ENCODE results near the gene TTI1. TPM values are rescaled to one million over a fixed set of nuclear protein-coding genes. Genes with fewer than 3 reads are reported as not detected.

The TTI1 gene
- total RNA-seq, 4 donors from 2014 or later: 4.5 to 19.5 (median 9.4) TPM

DNA sequence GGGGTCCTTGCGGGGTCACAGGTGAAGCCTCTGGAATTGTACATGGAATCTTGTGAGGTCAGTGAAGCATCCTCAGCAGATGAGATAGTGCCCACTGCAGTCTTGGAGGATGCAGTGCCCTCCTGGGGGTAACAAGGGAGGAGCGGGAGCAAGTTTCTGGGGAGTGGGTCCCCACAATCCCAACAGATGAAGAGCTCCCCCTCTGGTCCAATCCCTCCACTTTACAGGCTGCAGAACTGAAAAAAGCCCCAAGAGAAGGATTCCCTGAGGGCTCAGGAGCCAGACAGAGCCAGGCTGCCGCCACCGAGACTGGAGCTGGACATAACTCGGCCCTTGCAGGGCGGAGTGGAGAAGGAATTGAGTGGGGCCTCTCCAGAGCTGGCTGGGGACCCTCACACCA is 52.4 kb downstream of the TTI1 start:
- Histone ChIP-seq H3K27me3 (no peaks in the 10 kb centered on the region), H3K27ac (no peak overlapping the region), H3K36me3 (peaks cover 0 to 3% (median 0%) of the 10 kb centered on the region in 4 donors), H3K4me1 (no peaks in the 10 kb centered on the region), H3K9me3 (no peaks in the 10 kb centered on the region), H3K4me3 (no peak overlapping the region)
- intact Hi-C loops (cut with DNase I; ENCODE audit: low total_unique reads): loop anchor here (10.0 kb wide), 1 partner anchor 226 kb away; no protein-coding TSS in a partner anchor
- in situ Hi-C loops (cut with MboI; ENCODE audit: low pct_ligation_motif_present in 1 of 4, low pct_unique_long_range_greater_than_20kb in 1 of 4, low sequenced_read_pairs in 3 of 4): loop anchor here in 2 of 4 donors (25.0 kb wide), 1 partner anchor 419 kb away; no protein-coding TSS in a partner anchor
- no peak for DNase-seq
- TF ChIP-seq, protein P1, sequence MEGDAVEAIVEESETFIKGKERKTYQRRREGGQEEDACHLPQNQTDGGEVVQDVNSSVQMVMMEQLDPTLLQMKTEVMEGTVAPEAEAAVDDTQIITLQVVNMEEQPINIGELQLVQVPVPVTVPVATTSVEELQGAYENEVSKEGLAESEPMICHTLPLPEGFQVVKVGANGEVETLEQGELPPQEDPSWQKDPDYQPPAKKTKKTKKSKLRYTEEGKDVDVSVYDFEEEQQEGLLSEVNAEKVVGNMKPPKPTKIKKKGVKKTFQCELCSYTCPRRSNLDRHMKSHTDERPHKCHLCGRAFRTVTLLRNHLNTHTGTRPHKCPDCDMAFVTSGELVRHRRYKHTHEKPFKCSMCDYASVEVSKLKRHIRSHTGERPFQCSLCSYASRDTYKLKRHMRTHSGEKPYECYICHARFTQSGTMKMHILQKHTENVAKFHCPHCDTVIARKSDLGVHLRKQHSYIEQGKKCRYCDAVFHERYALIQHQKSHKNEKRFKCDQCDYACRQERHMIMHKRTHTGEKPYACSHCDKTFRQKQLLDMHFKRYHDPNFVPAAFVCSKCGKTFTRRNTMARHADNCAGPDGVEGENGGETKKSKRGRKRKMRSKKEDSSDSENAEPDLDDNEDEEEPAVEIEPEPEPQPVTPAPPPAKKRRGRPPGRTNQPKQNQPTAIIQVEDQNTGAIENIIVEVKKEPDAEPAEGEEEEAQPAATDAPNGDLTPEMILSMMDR (IDR thresholded peaks at IDR 0.05): no peak
- TF ChIP-seq POLR2AphosphoS5 (IDR thresholded peaks at IDR 0.05) (no peak), EP300 (IDR thresholded peaks at IDR 0.05; ENCODE audit: low read depth) (no peak), POLR2A (IDR thresholded peaks at IDR 0.05) (no peak)
- WGBS, 2 donors (ENCODE audit: low coverage in 1 of 2): 100% methylated on average over 6 of the region's 6 CpGs; no CpG with 5 or more reads in 1 of the 2 donors

DNA sequence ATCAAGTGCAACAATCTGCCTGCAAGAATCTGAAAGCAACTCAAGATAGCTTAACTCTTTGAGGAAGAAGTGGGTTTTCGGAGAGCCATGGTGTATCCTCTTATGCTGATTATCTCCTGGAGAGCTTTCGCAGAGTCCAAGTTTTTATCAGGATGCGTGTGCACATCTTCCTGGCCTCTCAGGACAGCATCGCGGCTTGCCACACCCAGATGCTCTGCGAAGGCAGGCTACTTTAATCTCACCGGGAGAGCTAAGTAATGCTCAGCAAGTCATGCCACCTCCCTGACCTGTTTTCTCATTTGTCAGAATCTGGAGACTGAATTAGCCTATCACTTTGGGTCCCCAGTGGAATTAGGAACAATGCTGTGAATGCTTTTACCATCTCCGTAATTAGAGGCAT is 52.9 kb downstream of the TTI1 start:
- H3K4me1 ChIP-seq: no peaks in the 10 kb centered on the region
- no peaks in the 10 kb centered on the region for H3K27me3 ChIP-seq
- TF ChIP-seq POLR2AphosphoS5 (IDR thresholded peaks at IDR 0.05): no peak
- in situ Hi-C loops (cut with MboI; ENCODE audit: low pct_ligation_motif_present in 1 of 4, low pct_unique_long_range_greater_than_20kb in 1 of 4, low sequenced_read_pairs in 3 of 4): loop anchor here in 2 of 4 donors (25.0 kb wide), 1 partner anchor 418 kb away; no protein-coding TSS in a partner anchor
- H3K9me3 ChIP-seq: no peaks in the 10 kb centered on the region
- no peak for DNase-seq
- intact Hi-C loops (cut with DNase I; ENCODE audit: low total_unique reads): loop anchor here (10.0 kb wide), 1 partner anchor 226 kb away; no protein-coding TSS in a partner anchor
- no peak overlapping the region for H3K4me3 ChIP-seq
- peaks cover 0 to 3% (median 0%) of the 10 kb centered on the region in 4 donors for H3K36me3 ChIP-seq
- H3K27ac ChIP-seq: no peak overlapping the region
- 80 to 83% methylated on average over 1 to 8 of the region's 8 CpGs for WGBS, 2 donors (ENCODE audit: low coverage in 1 of 2)

DNA sequence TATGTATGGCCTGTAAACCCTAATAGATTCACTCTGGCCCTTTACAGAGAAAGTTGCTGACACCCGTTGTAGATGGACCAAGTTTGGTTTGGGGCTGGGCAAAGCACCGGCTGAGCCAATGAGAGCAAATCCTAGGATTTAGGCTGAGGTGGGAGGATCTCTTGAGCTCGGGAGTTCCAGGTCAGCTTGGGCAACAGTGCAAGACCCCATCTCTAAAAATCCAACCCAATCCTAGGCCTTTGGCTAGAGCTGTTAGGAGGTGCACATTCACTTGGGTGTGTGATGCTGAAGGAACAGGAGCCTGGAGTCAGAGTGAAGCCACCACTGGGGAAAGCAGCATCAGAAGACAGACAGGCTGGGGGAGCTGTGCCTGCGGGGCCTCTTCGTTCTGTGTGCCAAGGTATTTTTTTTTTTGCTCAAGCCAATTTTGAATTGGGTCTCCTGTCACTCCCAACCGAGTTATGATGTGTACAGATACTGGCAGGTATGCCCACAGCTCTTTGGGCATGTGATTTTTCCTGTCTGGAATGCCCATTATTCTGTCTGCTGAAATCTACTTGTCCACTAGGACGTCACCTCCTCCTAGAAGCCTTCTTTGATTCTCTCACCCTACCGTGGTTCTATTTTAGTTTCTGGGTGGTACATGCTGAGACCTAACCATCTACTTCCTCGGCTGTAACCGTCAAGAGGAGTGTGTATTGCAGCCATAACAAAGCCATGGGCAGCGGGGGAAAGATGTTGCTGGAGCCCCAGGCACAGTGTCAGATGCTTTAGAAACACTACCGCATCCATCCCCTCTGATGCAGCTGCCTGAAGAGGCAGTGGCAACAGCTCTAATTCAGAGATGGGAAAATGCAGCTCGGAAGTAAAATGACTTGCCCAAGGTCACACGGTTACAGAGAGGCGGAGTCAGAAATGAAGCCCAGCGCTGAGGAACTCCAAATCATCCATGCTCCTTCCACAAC is 54.0 kb downstream of the TTI1 start:
- intact Hi-C loops (cut with DNase I; ENCODE audit: low total_unique reads) (no loop called here), in situ Hi-C loops (cut with MboI; ENCODE audit: low pct_ligation_motif_present in 1 of 4, low pct_unique_long_range_greater_than_20kb in 1 of 4, low sequenced_read_pairs in 3 of 4) (loop anchor here in 2 of 4 donors (25.0 kb wide), 1 partner anchor 417 kb away; no protein-coding TSS in a partner anchor)
- Histone ChIP-seq H3K27me3 (no peaks in the 10 kb centered on the region), H3K36me3 (peaks cover 0 to 3% (median 0%) of the 10 kb centered on the region in 4 donors), H3K4me1 (no peaks in the 10 kb centered on the region), H3K27ac (no peak overlapping the region), H3K9me3 (no peaks in the 10 kb centered on the region), H3K4me3 (no peak overlapping the region)
- TF ChIP-seq EP300 (IDR thresholded peaks at IDR 0.05; ENCODE audit: low read depth): no peak
- TF ChIP-seq, protein P1 (IDR thresholded peaks at IDR 0.05): no peak
- no peak for TF ChIP-seq POLR2A (IDR thresholded peaks at IDR 0.05)
- TF ChIP-seq POLR2AphosphoS5 (IDR thresholded peaks at IDR 0.05): no peak
- WGBS, 2 donors (ENCODE audit: low coverage in 1 of 2): 92 to 100% methylated on average over 7 to 16 of the region's 16 CpGs
- no peak for DNase-seq

DNA sequence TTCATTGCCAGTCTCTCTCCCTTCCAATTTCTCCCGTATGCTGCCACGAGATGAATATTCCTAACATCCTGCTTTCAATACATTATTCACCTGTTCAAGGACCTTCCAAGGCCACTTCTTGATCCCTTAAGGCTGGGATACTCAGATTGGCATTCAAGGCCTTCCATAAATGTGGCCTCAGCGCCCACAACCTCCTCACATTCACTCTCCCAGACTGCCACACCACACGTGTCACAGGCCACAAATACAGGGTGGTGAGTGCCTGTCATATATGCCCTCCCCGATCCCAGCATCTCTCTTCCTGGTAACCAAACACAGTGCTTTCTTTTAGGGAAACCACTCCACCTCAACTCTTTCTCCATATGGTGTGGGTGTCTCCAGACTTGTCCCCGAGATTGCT is 55.5 kb downstream of the TTI1 start:
- in situ Hi-C loops (cut with MboI; ENCODE audit: low pct_ligation_motif_present in 1 of 4, low pct_unique_long_range_greater_than_20kb in 1 of 4, low sequenced_read_pairs in 3 of 4) (loop anchor here in 2 of 4 donors (25.0 kb wide), 1 partner anchor 415 kb away; no protein-coding TSS in a partner anchor), intact Hi-C loops (cut with DNase I; ENCODE audit: low total_unique reads) (no loop called here)
- DNase-seq: no peak
- H3K4me1 ChIP-seq: no peaks in the 10 kb centered on the region
- no peaks in the 10 kb centered on the region for H3K9me3 ChIP-seq
- H3K36me3 ChIP-seq: peaks cover 0 to 3% (median 0%) of the 10 kb centered on the region in 4 donors
- H3K4me3 ChIP-seq: no peak overlapping the region
- TF ChIP-seq EP300 (IDR thresholded peaks at IDR 0.05; ENCODE audit: low read depth): no peak
- WGBS, 2 donors (ENCODE audit: low coverage in 1 of 2): 77 to 80% methylated on average over 6 of the region's 6 CpGs
- H3K27me3 ChIP-seq: no peaks in the 10 kb centered on the region
- H3K27ac ChIP-seq: no peak overlapping the region

DNA sequence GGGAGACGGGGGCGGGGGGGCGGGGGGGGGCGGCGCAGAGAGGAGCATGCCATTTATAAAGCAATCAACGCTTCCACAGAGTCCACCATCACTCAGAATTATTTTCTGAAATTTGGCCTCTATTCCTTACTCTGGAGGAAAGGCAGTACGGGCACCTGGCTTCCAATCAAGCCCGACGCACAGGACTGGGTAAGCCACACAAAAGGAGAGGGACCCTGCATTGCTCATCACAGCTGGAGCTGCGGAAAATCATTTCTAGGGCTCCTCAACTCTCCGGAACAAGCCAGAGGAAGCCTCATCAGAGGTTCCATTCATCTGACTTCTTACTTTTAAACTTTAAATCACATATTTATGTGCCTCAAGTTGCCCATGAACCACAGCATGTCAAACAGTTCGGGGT is 55.9 kb downstream of the TTI1 start:
- 49 to 60% methylated on average over 1 to 12 of the region's 12 CpGs for WGBS, 2 donors (ENCODE audit: low coverage in 1 of 2)

More for the DNA sequence above, 55.9 kb downstream of the TTI1 start:
- no peak for TF ChIP-seq POLR2A (IDR thresholded peaks at IDR 0.05)
- TF ChIP-seq EP300 (IDR thresholded peaks at IDR 0.05; ENCODE audit: low read depth): no peak
- TF ChIP-seq, protein P1 (IDR thresholded peaks at IDR 0.05): no peak
- TF ChIP-seq POLR2AphosphoS5 (IDR thresholded peaks at IDR 0.05): no peak
- H3K27me3 ChIP-seq: no peaks in the 10 kb centered on the region
- H3K4me1 ChIP-seq: no peaks in the 10 kb centered on the region
- intact Hi-C loops (cut with DNase I; ENCODE audit: low total_unique reads) (no loop called here), in situ Hi-C loops (cut with MboI; ENCODE audit: low pct_ligation_motif_present in 1 of 4, low pct_unique_long_range_greater_than_20kb in 1 of 4, low sequenced_read_pairs in 3 of 4) (loop anchor here in 2 of 4 donors (25.0 kb wide), 1 partner anchor 415 kb away; no protein-coding TSS in a partner anchor)
- H3K36me3 ChIP-seq: peaks cover 0 to 3% (median 0%) of the 10 kb centered on the region in 4 donors
- H3K4me3 ChIP-seq: no peak overlapping the region
- no peaks in the 10 kb centered on the region for H3K9me3 ChIP-seq
- no peak for DNase-seq
- no peak overlapping the region for H3K27ac ChIP-seq
